SK-N-SH treated with all-trans-retinoic acid at 6 μM for 48 hours (cell line): ENCODE results near the gene XRCC1.

ENCODE experiments used
- SNAI2 ChIP-seq: fragments of 250-450 bp; sonication (Bioruptor Pico); IDR thresholded peaks from 2 replicates; pipeline ENCODE4 v1.5.0; 2020; ENCODE audit warnings: mild to moderate bottlenecking, moderate library complexity
- ZFP3 ChIP-seq: fragments of 250-450 bp; sonication (Bioruptor Pico); IDR thresholded peaks from 2 replicates; pipeline ENCODE4 v1.5.0; 2020; ENCODE audit warnings: mild to moderate bottlenecking, moderate library complexity

DNA sequence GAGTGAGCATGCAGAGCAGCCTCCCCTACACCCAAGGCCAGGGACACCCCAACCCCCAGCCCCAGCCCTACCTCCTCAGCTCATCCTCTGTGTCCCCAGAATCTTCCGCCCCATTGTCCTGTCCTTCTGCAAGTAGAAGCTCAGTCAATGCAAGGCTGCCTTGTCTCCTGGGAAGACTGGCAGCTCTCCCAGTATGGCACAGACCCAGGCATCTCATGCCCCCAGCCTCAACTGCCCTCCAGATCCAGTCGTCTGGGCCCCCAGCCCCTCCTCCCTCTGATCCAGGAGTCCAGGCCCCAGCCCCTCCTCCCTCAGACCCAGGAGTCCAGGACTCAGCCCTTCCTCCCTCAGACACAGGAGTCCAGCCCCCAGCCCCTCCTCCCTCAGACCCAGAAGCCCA lies 29.3 kb downstream of the XRCC1 start:
- no peak for TF ChIP-seq ZFP3 (CRISPR knock-in tag)
- TF ChIP-seq SNAI2 (CRISPR knock-in tag) = no peak
